ENCODE results near the gene EXPH5.
A peak's percentile ranks its signal among the peaks of the same experiment; 100 is the strongest.

Gene EXPH5

GRCh38 chr11:108618529-108618928, 25.0 kb upstream of the EXPH5 start:
- no peak for TF ChIP-seq CTCF (conservative IDR thresholded peaks at IDR 0.05; ENCODE audit: low read depth, low read length)
- no peak for DNase-seq (ENCODE audit: low read depth)
- H3K4me3 ChIP-seq (ENCODE audit: low read depth, low read length): no peak overlapping the region

DNA sequence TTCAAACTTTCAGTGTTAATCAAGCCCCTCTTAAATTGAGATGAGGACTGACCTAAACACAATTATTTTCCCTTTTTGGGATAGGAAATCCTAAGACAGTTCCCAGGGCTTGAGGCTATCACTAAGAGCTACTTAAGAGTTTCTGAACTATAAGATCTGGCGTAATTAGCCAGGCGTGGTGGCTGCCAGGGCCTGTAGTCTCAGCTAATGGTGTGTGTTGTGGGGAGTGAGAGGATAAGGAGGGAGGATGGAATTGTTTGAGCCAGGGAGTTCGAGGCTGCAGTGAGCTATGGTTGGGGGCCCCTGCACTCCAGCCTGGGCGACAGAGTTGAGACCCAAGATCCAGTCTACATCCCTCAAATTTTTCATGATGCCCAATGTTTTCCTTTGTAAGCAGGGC, 23.5 kb upstream of the EXPH5 start:
- TF ChIP-seq CTCF (conservative IDR thresholded peaks at IDR 0.05; ENCODE audit: low read depth, low read length): no peak
- no peak for DNase-seq (ENCODE audit: low read depth)
- no peak overlapping the region for H3K4me3 ChIP-seq (ENCODE audit: low read depth, low read length)

- H3K4me3 ChIP-seq (ENCODE audit: low read depth, low read length): no peak overlapping the region
- no peak for TF ChIP-seq CTCF (conservative IDR thresholded peaks at IDR 0.05; ENCODE audit: low read depth, low read length)
- peak; percentile 69 for DNase-seq (ENCODE audit: low read depth)
Measured at GRCh38 chr11:108616549-108616948, 23.0 kb upstream of the EXPH5 start.

DNA sequence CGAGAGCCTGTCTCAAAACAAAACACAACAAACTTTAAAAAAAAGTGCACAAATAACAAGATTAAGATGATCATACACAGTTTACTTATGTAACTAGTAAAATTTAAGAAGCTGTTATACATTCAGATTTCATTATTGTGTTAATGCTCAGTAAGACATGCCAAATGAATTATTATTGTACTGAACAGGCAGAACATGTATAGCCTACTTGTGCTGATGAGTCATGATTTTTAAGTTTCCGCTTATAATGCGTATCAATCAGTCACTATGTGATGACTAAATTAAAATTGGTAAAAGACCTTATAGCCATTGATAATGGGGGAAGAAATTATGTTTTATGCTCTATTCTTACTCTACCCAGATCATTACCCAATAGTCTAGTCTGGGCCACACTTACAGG, 20.5 kb upstream of the EXPH5 start:
- no peak for DNase-seq (ENCODE audit: low read depth)
- no peak overlapping the region for H3K4me3 ChIP-seq (ENCODE audit: low read depth, low read length)
- no peak for TF ChIP-seq CTCF (conservative IDR thresholded peaks at IDR 0.05; ENCODE audit: low read depth, low read length)

- DNase-seq (ENCODE audit: low read depth): peak; percentile 62
Measured at GRCh38 chr11:108609682-108610081, 16.1 kb upstream of the EXPH5 start.

GRCh38 chr11:108608548-108608947, 15.0 kb upstream of the EXPH5 start:
- no peak for DNase-seq (ENCODE audit: low read depth)
- H3K4me3 ChIP-seq (ENCODE audit: low read depth, low read length): no peak overlapping the region
- TF ChIP-seq CTCF (conservative IDR thresholded peaks at IDR 0.05; ENCODE audit: low read depth, low read length): no peak

More at GRCh38 chr11:108609682-108610081, 16.1 kb upstream of the EXPH5 start:
- no peak overlapping the region for H3K4me3 ChIP-seq (ENCODE audit: low read depth, low read length)
- no peak for TF ChIP-seq CTCF (conservative IDR thresholded peaks at IDR 0.05; ENCODE audit: low read depth, low read length)

GRCh38 chr11:108606495-108607160, 13.1 kb upstream of the EXPH5 start:
- peak; percentile 34 for DNase-seq (ENCODE audit: low read depth)
- no peak for TF ChIP-seq CTCF (conservative IDR thresholded peaks at IDR 0.05; ENCODE audit: low read depth, low read length)
- no peak overlapping the region for H3K4me3 ChIP-seq (ENCODE audit: low read depth, low read length)
